ENCODE measurements around the gene UNC13C. TPM values are rescaled to one million over a fixed set of nuclear protein-coding genes. Genes with fewer than 3 reads are reported as not detected.

Gene UNC13C
- total RNA-seq, 1 donor from 2014 or later = 0.18 TPM

DNA sequence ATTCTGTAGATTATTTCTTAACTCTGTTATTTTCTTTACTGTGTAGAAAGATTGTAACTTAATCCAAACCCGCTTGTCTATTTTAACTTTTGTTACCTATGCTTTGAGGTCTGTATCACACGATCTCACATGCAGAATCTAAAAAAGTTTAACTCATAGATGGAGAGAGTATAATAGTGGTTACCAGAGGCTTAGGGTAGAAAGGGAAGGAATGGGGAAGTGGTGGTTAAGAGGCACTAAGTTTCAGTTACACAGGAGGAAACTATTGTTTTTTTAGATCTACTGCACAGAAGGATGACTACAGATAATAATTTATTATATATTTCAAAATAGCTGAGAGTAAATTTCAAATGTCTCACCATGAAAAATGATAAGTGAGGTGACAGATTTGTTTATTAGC is 703.3 kb downstream of the UNC13C start:
- TF ChIP-seq, protein P1, sequence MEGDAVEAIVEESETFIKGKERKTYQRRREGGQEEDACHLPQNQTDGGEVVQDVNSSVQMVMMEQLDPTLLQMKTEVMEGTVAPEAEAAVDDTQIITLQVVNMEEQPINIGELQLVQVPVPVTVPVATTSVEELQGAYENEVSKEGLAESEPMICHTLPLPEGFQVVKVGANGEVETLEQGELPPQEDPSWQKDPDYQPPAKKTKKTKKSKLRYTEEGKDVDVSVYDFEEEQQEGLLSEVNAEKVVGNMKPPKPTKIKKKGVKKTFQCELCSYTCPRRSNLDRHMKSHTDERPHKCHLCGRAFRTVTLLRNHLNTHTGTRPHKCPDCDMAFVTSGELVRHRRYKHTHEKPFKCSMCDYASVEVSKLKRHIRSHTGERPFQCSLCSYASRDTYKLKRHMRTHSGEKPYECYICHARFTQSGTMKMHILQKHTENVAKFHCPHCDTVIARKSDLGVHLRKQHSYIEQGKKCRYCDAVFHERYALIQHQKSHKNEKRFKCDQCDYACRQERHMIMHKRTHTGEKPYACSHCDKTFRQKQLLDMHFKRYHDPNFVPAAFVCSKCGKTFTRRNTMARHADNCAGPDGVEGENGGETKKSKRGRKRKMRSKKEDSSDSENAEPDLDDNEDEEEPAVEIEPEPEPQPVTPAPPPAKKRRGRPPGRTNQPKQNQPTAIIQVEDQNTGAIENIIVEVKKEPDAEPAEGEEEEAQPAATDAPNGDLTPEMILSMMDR (IDR thresholded peaks at IDR 0.05; ENCODE audit: insufficient read depth, low read depth, low read length) = no peak
- TF ChIP-seq EZH2 (IDR thresholded peaks at IDR 0.05; ENCODE audit: insufficient read depth, low read length) = no peak
- H3K36me3 ChIP-seq (ENCODE audit: insufficient read depth, low read length) = no peaks in the 10 kb centered on the region
- no peak overlapping the region for H3K27ac Mint-ChIP-seq (ENCODE audit: unreplicated experiment)

More for the DNA sequence above, 703.3 kb downstream of the UNC13C start:
- Histone ChIP-seq H3K4me1 (ENCODE audit: insufficient read depth, low read length) (no peaks in the 10 kb centered on the region), H3K27me3 (ENCODE audit: insufficient read depth, low read length) (no peaks in the 10 kb centered on the region), H3K9me3 (ENCODE audit: insufficient read depth, low read depth, low read length) (no peaks in the 10 kb centered on the region), H2AFZ (ENCODE audit: low read depth, low read length) (no peak overlapping the region), H3K79me2 (ENCODE audit: insufficient read depth, low read length) (no peaks in the 10 kb centered on the region), H3K9ac (ENCODE audit: low read length) (no peak overlapping the region), H3K27ac (ENCODE audit: low read depth, low read length) (no peak overlapping the region), H3K4me2 (ENCODE audit: low read length) (no peak overlapping the region), H4K20me1 (ENCODE audit: insufficient read depth, low read length) (no peaks in the 10 kb centered on the region), H3K4me3 (ENCODE audit: insufficient read depth, low read depth, low read length) (no peak overlapping the region)
- Mint-ChIP-seq H3K36me3 (ENCODE audit: low read depth, unreplicated experiment) (no peaks in the 10 kb centered on the region), H3K9me3 (ENCODE audit: unreplicated experiment) (no peaks in the 10 kb centered on the region), H3K4me3 (ENCODE audit: unreplicated experiment) (no peak overlapping the region), H3K4me1 (ENCODE audit: low read depth, unreplicated experiment) (no peaks in the 10 kb centered on the region), H3K27me3 (ENCODE audit: low read depth, unreplicated experiment) (no peaks in the 10 kb centered on the region)
- FAIRE-seq (no peak), DNase-seq (ENCODE audit: low read depth) (no peak)

Other genes starting within 250 kb of the UNC13C start
- gene WDR72, start 218.8 kb upstream of the UNC13C start, total RNA-seq = 0.14 and 0.31 TPM in 2 replicates

All from astrocyte (in vitro differentiated cells and primary cell).